ENCODE results near the gene SLC35F1. TPM values are rescaled to one million over a fixed set of nuclear protein-coding genes. Genes with fewer than 3 reads are reported as not detected.
"Not testable (repeated sequence)": the region's sequence is repeated elsewhere in the genome, so short reads cannot be mapped to it uniquely, and the experiment has no call there.

Gene SLC35F1
- total and polyA plus RNA-seq, 3 donors from 2014 or later, result 1.4 to 1.8 (median 1.6) TPM

- H3K27ac ChIP-seq, result no peak overlapping the region
- H3K27me3 ChIP-seq, result no peaks in the 10 kb centered on the region
- no peaks in the 10 kb centered on the region for H3K4me1 ChIP-seq
- no peaks in the 10 kb centered on the region for H3K9me3 ChIP-seq
- no peak overlapping the region for H3K4me3 ChIP-seq
- no peak for DNase-seq
- no peaks in the 10 kb centered on the region for H3K36me3 ChIP-seq (ENCODE audit: low read depth, missing control alignments)
- TF ChIP-seq, protein P1, sequence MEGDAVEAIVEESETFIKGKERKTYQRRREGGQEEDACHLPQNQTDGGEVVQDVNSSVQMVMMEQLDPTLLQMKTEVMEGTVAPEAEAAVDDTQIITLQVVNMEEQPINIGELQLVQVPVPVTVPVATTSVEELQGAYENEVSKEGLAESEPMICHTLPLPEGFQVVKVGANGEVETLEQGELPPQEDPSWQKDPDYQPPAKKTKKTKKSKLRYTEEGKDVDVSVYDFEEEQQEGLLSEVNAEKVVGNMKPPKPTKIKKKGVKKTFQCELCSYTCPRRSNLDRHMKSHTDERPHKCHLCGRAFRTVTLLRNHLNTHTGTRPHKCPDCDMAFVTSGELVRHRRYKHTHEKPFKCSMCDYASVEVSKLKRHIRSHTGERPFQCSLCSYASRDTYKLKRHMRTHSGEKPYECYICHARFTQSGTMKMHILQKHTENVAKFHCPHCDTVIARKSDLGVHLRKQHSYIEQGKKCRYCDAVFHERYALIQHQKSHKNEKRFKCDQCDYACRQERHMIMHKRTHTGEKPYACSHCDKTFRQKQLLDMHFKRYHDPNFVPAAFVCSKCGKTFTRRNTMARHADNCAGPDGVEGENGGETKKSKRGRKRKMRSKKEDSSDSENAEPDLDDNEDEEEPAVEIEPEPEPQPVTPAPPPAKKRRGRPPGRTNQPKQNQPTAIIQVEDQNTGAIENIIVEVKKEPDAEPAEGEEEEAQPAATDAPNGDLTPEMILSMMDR (IDR thresholded peaks at IDR 0.05), result no peak
- no peak for TF ChIP-seq POLR2A (IDR thresholded peaks at IDR 0.05)
- intact Hi-C loops (cut with DNase I; ENCODE audit: low total_unique reads), result no loop called here
- WGBS, 2 donors, result 37% methylated on average over 2 of the region's 2 CpGs
Observed at GRCh38 chr6:118017301-118017848, 110.3 kb downstream of the SLC35F1 start.

- intact Hi-C loops (cut with DNase I; ENCODE audit: low total_unique reads), result no loop called here
- H3K27me3 ChIP-seq, result no peaks in the 10 kb centered on the region
- H3K27ac ChIP-seq, result no peak overlapping the region
- TF ChIP-seq, protein P1 (IDR thresholded peaks at IDR 0.05), result no peak
- TF ChIP-seq POLR2A (IDR thresholded peaks at IDR 0.05), result no peak
- no peaks in the 10 kb centered on the region for H3K9me3 ChIP-seq
- no peaks in the 10 kb centered on the region for H3K4me1 ChIP-seq
- H3K36me3 ChIP-seq (ENCODE audit: low read depth, missing control alignments), result no peaks in the 10 kb centered on the region
- WGBS, 2 donors, result 88 to 89% methylated on average over 3 of the region's 3 CpGs
- DNase-seq, result no peak
- no peak overlapping the region for H3K4me3 ChIP-seq
Observed at GRCh38 chr6:118023771-118024170, 116.7 kb downstream of the SLC35F1 start.

DNA sequence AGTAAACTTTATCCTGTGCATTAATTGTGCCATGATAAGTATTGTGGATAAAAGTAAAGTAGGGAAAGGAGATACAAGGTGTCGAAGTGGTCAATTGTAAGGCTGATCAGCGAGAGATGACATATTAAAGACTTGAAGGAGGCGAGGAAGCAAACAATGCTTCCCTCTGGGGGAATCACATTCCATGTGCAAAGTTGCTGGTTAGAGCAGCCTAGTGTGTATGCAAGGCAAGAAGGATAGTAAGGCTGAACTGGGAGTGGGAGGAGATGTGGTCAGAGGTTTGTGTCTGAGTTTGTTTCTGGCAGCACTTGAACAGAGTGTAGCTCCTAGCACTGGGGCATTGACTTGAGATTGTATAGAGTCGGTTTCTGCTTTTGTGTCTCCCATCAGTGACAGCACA is 122.9 kb downstream of the SLC35F1 start:
- Histone ChIP-seq H3K27me3 (no peaks in the 10 kb centered on the region), H3K36me3 (ENCODE audit: low read depth, missing control alignments) (no peaks in the 10 kb centered on the region), H3K9me3 (no peaks in the 10 kb centered on the region), H3K4me3 (no peak overlapping the region), H3K4me1 (no peaks in the 10 kb centered on the region), H3K27ac (no peak overlapping the region)
- DNase-seq, result no peak
- WGBS, 2 donors, result 80 to 85% methylated on average over 4 of the region's 4 CpGs
- TF ChIP-seq POLR2A (IDR thresholded peaks at IDR 0.05), result no peak
- TF ChIP-seq, protein P1 (IDR thresholded peaks at IDR 0.05), result no peak
- intact Hi-C loops (cut with DNase I; ENCODE audit: low total_unique reads), result no loop called here

DNA sequence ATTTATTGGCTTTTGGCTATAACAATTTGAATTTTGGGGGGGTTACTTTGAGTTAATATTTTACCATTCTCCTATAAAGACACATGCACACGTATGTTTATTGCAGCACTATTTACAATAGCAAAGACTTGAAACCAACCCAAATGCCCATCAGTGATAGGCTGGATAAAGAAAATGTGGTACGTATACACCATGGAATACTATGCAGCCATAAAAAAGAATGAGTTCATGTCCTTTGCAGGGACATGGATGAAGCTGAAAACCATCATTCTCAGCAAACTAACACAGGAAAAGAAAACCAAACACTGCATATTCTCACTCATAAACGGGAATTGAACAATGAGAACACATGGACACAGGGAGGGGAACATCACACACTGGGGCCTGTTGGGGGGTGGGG is 130.4 kb downstream of the SLC35F1 start:
- H3K4me3 ChIP-seq; H3K4me1 ChIP-seq; intact Hi-C loops (cut with DNase I; ENCODE audit: low total_unique reads); H3K9me3 ChIP-seq; H3K36me3 ChIP-seq (ENCODE audit: low read depth, missing control alignments); H3K27me3 ChIP-seq; DNase-seq; H3K27ac ChIP-seq: not testable (repeated sequence)
- WGBS, 2 donors, result 86 to 91% methylated on average over 3 of the region's 3 CpGs

- Histone ChIP-seq H3K9me3 (no peaks in the 10 kb centered on the region), H3K27me3 (no peaks in the 10 kb centered on the region), H3K4me1 (no peaks in the 10 kb centered on the region), H3K27ac (no peak overlapping the region), H3K36me3 (ENCODE audit: low read depth, missing control alignments) (no peaks in the 10 kb centered on the region), H3K4me3 (no peak overlapping the region)
- TF ChIP-seq, protein P1 (IDR thresholded peaks at IDR 0.05), result no peak
- TF ChIP-seq POLR2A (IDR thresholded peaks at IDR 0.05), result no peak
- WGBS, 2 donors, result 90 to 92% methylated on average over 4 of the region's 4 CpGs
- intact Hi-C loops (cut with DNase I; ENCODE audit: low total_unique reads), result no loop called here
- DNase-seq, result no peak
Observed at GRCh38 chr6:118042855-118043254, 135.8 kb downstream of the SLC35F1 start.

Data from testis (tissue), 3 donors.